GM23338 (cell line): ENCODE measurements around the gene EML1. TPM values are rescaled to one million over a fixed set of nuclear protein-coding genes. Genes with fewer than 3 reads are reported as not detected.

Experiments used
- ATAC-seq: fragments of 200-7000 bp; cut with Tn5 transposase; 3 replicates; pipeline ENCODE4 v1.9.1; 2020
- DNase-seq: peaks from one replicate; pipeline ENCODE4 v3.0.0-alpha.2; 2015; ENCODE audit warnings: low spot score
- H2AFZ ChIP-seq: fragments of 200-600 bp; sonication (generic); 2 replicates; pipeline ENCODE4 v1.8.0; 2016; ENCODE audit warnings: antibody characterized with exemption, mild to moderate bottlenecking, moderate library complexity
- H3F3A ChIP-seq: fragments of 200-600 bp; sonication (generic); replicated peaks from 2 replicates; pipeline ENCODE4 v1.8.0; 2017; ENCODE audit warnings: antibody characterized with exemption, mixed run types, low read depth
- H3K27ac ChIP-seq: fragments of 200-600 bp; sonication (generic); 2 replicates; pipeline ENCODE4 v1.6.1; 2016; ENCODE audit warnings: low read depth
- H3K27me3 ChIP-seq: fragments of 200-600 bp; sonication (generic); 2 replicates; pipeline ENCODE4 v1.8.0; 2016; ENCODE audit warnings: mild to moderate bottlenecking, mixed run types, moderate library complexity; ENCODE audit not compliant: insufficient read depth
- H3K36me3 ChIP-seq: fragments of 200-600 bp; sonication (generic); 2 replicates; pipeline ENCODE4 v1.8.0; 2016; ENCODE audit warnings: mild to moderate bottlenecking; ENCODE audit not compliant: insufficient read depth
- H3K4me1 ChIP-seq: fragments of 200-600 bp; sonication (generic); 2 replicates; pipeline ENCODE4 v1.8.0; 2016; ENCODE audit warnings: mild to moderate bottlenecking, moderate library complexity; ENCODE audit not compliant: insufficient read depth
- H3K4me2 ChIP-seq: fragments of 200-600 bp; sonication (generic); 2 replicates; pipeline ENCODE4 v1.7.1; 2017; ENCODE audit warnings: mixed run types
- H3K4me3 ChIP-seq: fragments of 200-600 bp; sonication (generic); 2 replicates; pipeline ENCODE4 v1.6.1; 2016; ENCODE audit warnings: mixed run types
- H3K79me2 ChIP-seq: fragments of 200-600 bp; sonication (generic); replicated peaks from 2 replicates; pipeline ENCODE4 v1.8.0; 2017; ENCODE audit warnings: mild to moderate bottlenecking; ENCODE audit not compliant: insufficient read depth
- H3K9me2 ChIP-seq: fragments of 200-600 bp; sonication (generic); 2 replicates; pipeline ENCODE4 v1.8.0; 2017; ENCODE audit not compliant: insufficient read depth
- H4K20me1 ChIP-seq: fragments of 200-600 bp; sonication (generic); replicated peaks from 2 replicates; pipeline ENCODE4 v1.8.0; 2017; ENCODE audit warnings: mild to moderate bottlenecking; ENCODE audit not compliant: insufficient read depth
- H3K27ac Mint-ChIP-seq: 2 replicates; pipeline ENCODE4 v1.8.0; 2020; ENCODE audit warnings: inconsistent platforms, mild to moderate bottlenecking, moderate library complexity, mixed read lengths
- H3K27me3 Mint-ChIP-seq: 3 replicates; pipeline ENCODE4 v1.8.0; 2022; ENCODE audit warnings: low read depth, mild to moderate bottlenecking, moderate library complexity, mixed read lengths, inconsistent platforms; ENCODE audit not compliant: insufficient read depth, poor library complexity
- H3K36me3 Mint-ChIP-seq: 3 replicates; pipeline ENCODE4 v1.8.0; 2021; ENCODE audit warnings: low read depth, mild to moderate bottlenecking, inconsistent platforms, moderate library complexity, mixed read lengths
- H3K4me1 Mint-ChIP-seq: 3 replicates; pipeline ENCODE4 v1.8.0; 2020; ENCODE audit warnings: mild to moderate bottlenecking, inconsistent platforms, mixed read lengths
- H3K4me3 Mint-ChIP-seq: 3 replicates; pipeline ENCODE4 v1.8.0; 2021; ENCODE audit warnings: moderate library complexity, mild to moderate bottlenecking, inconsistent platforms, mixed read lengths
- H3K9me3 Mint-ChIP-seq: 3 replicates; pipeline ENCODE4 v1.8.0; 2020; ENCODE audit warnings: moderate library complexity, mild to moderate bottlenecking, inconsistent platforms, mixed read lengths
- CREB1 ChIP-seq: fragments of 250-450 bp; sonication (Bioruptor Pico); IDR thresholded peaks from 2 replicates; pipeline ENCODE4 v1.5.0; 2020; ENCODE audit warnings: low read depth, mild to moderate bottlenecking, moderate library complexity
- ETS1 ChIP-seq: IDR thresholded peaks from 2 replicates; pipeline ENCODE4 v1.6.1; 2016; ENCODE audit warnings: antibody characterized with exemption
- EZH2 ChIP-seq: fragments of 200-600 bp; sonication (generic); IDR thresholded peaks from one replicate; pipeline ENCODE4 v1.8.0; 2017; ENCODE audit warnings: antibody characterized with exemption, mild to moderate bottlenecking, low read depth; ENCODE audit not compliant: unreplicated experiment
- EZH2phosphoT487 ChIP-seq: fragments of 200-600 bp; sonication (generic); IDR thresholded peaks from one replicate; pipeline ENCODE4 v1.8.1; 2018; ENCODE audit warnings: antibody characterized with exemption; ENCODE audit not compliant: unreplicated experiment
- JUNB ChIP-seq: IDR thresholded peaks from one replicate; pipeline ENCODE4 v1.6.1; 2016; ENCODE audit warnings: antibody characterized with exemption; ENCODE audit not compliant: unreplicated experiment
- NANOG ChIP-seq: IDR thresholded peaks from 2 replicates; pipeline ENCODE4 v1.6.1; 2016; ENCODE audit warnings: antibody characterized with exemption, borderline replicate concordance
- POLR2AphosphoS5 ChIP-seq: IDR thresholded peaks from 2 replicates; pipeline ENCODE4 v1.6.1; 2016; ENCODE audit warnings: antibody characterized with exemption, low read depth
- REST ChIP-seq: IDR thresholded peaks from one replicate; pipeline ENCODE4 v1.6.1; 2018; ENCODE audit warnings: antibody characterized with exemption; ENCODE audit not compliant: unreplicated experiment
- STAT1 ChIP-seq: IDR thresholded peaks from one replicate; pipeline ENCODE4 v1.6.1; 2016; ENCODE audit warnings: antibody characterized with exemption; ENCODE audit not compliant: unreplicated experiment
- ZNF114 ChIP-seq: fragments of 250-450 bp; sonication (Bioruptor Pico); IDR thresholded peaks from 2 replicates; pipeline ENCODE4 v1.5.0; 2020; ENCODE audit warnings: mild to moderate bottlenecking, moderate library complexity
- ZNF331 ChIP-seq: fragments of 250-450 bp; sonication (Bioruptor Pico); IDR thresholded peaks from 2 replicates; pipeline ENCODE4 v1.5.0; 2020; ENCODE audit warnings: low read depth, mild to moderate bottlenecking, moderate library complexity
- ZNF462 ChIP-seq: fragments of 250-450 bp; sonication (Bioruptor Pico); IDR thresholded peaks from 2 replicates; pipeline ENCODE4 v1.5.0; 2020; ENCODE audit warnings: mild to moderate bottlenecking, moderate library complexity
- polyA plus RNA-seq: library from polyadenylated mRNA; unstranded; fragments of >200 nt; fragmentation: Nextera tagmentation; extraction: Ambion mirVana; gene quantifications from 2 replicates; pipeline ENCODE4 v1.2.1, GENCODE V29; 2016
- total RNA-seq: library from RNA; depleted of rRNA; stranded (reverse); fragments of >200 nt; shearing (Covaris generic); gene quantifications from 2 replicates; pipeline ENCODE4 v1.2.3, GENCODE V29; 2014
- TF ChIP-seq, protein P1 (sequence below), 2 experiments: fragments of 200-600 bp in 1 of 2; sonication (generic) in 1 of 2; conservative IDR thresholded peaks; 2 replicates each; pipeline versions ENCODE4 v1.5.1 to v1.6.1; 2016 to 2017; ENCODE audit warnings: antibody characterized with exemption in 2 of 2, low read depth in 2 of 2, mild to moderate bottlenecking in 2 of 2, moderate library complexity in 1 of 2

EML1 gene
- total and polyA plus RNA-seq, 2 experiments from 2014 or later: 7.0 to 18.1 TPM

- ATAC-seq (no peak), DNase-seq (no peak)
- H3K9me3 Mint-ChIP-seq: peaks cover 6% of the 10 kb centered on the region; the same call in 1 of the 3 replicates
- Histone ChIP-seq H3F3A (no peaks in the 10 kb centered on the region), H3K4me3 (no peak overlapping the region), H3K4me1 (peaks cover 5% of the 10 kb centered on the region; the same call in 1 of the 2 replicates), H3K79me2 (no peaks in the 10 kb centered on the region), H2AFZ (no peak overlapping the region), H4K20me1 (no peaks in the 10 kb centered on the region), H3K27me3 (no peaks in the 10 kb centered on the region), H3K27ac (no peak overlapping the region), H3K36me3 (no peaks in the 10 kb centered on the region; the same call in 1 of the 2 replicates), H3K4me2 (no peak overlapping the region), H3K9me2 (no peaks in the 10 kb centered on the region)
- H3K4me1 Mint-ChIP-seq: peaks cover 3% of the 10 kb centered on the region; the same call in 1 of the 3 replicates
- TF ChIP-seq EZH2phosphoT487 (no peak), STAT1 (no peak), REST (no peak), NANOG (no peak), POLR2AphosphoS5 (no peak), ETS1 (no peak), ZNF331 (no peak), ZNF114 (CRISPR knock-in tag) (no peak), EZH2 (no peak), JUNB (no peak), ZNF462 (no peak), CREB1 (CRISPR knock-in tag) (no peak)
- TF ChIP-seq, protein P1, sequence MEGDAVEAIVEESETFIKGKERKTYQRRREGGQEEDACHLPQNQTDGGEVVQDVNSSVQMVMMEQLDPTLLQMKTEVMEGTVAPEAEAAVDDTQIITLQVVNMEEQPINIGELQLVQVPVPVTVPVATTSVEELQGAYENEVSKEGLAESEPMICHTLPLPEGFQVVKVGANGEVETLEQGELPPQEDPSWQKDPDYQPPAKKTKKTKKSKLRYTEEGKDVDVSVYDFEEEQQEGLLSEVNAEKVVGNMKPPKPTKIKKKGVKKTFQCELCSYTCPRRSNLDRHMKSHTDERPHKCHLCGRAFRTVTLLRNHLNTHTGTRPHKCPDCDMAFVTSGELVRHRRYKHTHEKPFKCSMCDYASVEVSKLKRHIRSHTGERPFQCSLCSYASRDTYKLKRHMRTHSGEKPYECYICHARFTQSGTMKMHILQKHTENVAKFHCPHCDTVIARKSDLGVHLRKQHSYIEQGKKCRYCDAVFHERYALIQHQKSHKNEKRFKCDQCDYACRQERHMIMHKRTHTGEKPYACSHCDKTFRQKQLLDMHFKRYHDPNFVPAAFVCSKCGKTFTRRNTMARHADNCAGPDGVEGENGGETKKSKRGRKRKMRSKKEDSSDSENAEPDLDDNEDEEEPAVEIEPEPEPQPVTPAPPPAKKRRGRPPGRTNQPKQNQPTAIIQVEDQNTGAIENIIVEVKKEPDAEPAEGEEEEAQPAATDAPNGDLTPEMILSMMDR (conservative IDR thresholded peaks at IDR 0.05; ENCODE audit: low read depth in 2 of 2): no peak
- no peak overlapping the region for H3K4me3 Mint-ChIP-seq
- no peak overlapping the region for H3K27ac Mint-ChIP-seq
- peaks cover 2% of the 10 kb centered on the region for H3K27me3 Mint-ChIP-seq
- peaks cover 6% of the 10 kb centered on the region; the same call in 1 of the 3 replicates for H3K36me3 Mint-ChIP-seq
These were observed 57.5 kb downstream of the EML1 start for GRCh38 chr14:99850709-99851108.
